K562 (cell line): Measurements from ENCODE around the gene CHD5.

ENCODE experiments used
- CC2D1A ChIP-seq: fragments of 450-650 bp; IDR thresholded peaks from 2 replicates; pipeline ENCODE4 v1.6.1; 2017; ENCODE audit warnings: mild to moderate bottlenecking
- CEBPB ChIP-seq: fragments of 450-650 bp; IDR thresholded peaks from 2 replicates; pipeline ENCODE4 v1.6.1; 2016; ENCODE audit warnings: missing genetic modification characterization, missing compliant biosample characterization
- EP300 ChIP-seq: IDR thresholded peaks from 2 replicates; pipeline ENCODE4 v1.6.1; 2012; ENCODE audit warnings: low read length, improper control_type of control experiment
- HIVEP1 ChIP-seq: fragments of 250-450 bp; sonication (Bioruptor Pico); IDR thresholded peaks from 2 replicates; pipeline ENCODE4 v1.4.0; 2020; ENCODE audit warnings: mild to moderate bottlenecking
- POLR2G ChIP-seq: fragments of 200-400 bp; formaldehyde crosslinking; IDR thresholded peaks from 2 replicates; pipeline ENCODE4 v1.6.1; 2017; ENCODE audit warnings: low read depth, mild to moderate bottlenecking, antibody characterized with exemption, low read length, moderate library complexity
- TF ChIP-seq, protein P1 (sequence below): fragments of 450-650 bp; IDR thresholded peaks from 2 replicates; pipeline ENCODE4 v1.6.1; 2016; ENCODE audit warnings: borderline replicate concordance
- TF ChIP-seq, protein P2 (sequence below), 2 experiments: fragments of 450-650 bp; formaldehyde crosslinking in 1 of 2; IDR thresholded peaks; 2 replicates each; pipeline versions ENCODE4 v1.4.0 to v1.6.1; 2014 to 2020; ENCODE audit warnings: mild to moderate bottlenecking in 2 of 2, borderline replicate concordance in 1 of 2, low read depth in 1 of 2

DNA sequence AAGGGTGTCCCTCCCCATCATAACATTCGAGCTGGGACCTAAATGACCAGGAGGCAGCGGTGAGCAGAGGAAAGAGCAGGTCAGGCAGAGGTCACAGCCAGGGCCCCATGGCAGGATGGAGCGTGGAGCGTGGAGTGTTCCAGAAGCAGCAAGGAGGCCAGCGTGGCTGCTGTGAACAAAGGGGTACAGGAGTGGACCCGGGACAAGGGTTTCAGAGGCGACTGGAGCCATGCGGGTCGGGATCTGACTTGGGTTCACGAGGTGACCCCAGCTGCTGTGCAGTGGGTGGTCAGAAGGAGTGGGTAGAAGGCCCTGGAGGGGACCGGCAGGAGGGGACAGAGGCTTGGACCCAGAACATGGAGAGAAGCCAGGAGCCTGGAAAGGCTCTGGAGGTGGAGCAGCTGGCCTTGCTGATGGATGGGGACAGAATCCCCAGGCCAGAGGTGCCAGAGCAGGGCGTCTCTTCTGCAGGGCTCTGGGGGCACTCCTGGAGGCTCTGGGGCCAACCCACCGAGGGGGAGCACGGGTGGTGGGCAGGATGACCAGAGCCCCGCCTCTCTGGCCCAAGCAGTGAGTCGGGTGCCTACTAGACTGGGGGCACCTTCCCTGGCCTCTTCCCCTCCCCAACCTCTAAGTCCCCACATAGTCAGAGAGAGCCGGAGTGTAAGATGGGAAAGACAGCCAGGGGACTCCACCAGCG, 2.3 kb downstream of the CHD5 start:
- TF ChIP-seq, protein P1, sequence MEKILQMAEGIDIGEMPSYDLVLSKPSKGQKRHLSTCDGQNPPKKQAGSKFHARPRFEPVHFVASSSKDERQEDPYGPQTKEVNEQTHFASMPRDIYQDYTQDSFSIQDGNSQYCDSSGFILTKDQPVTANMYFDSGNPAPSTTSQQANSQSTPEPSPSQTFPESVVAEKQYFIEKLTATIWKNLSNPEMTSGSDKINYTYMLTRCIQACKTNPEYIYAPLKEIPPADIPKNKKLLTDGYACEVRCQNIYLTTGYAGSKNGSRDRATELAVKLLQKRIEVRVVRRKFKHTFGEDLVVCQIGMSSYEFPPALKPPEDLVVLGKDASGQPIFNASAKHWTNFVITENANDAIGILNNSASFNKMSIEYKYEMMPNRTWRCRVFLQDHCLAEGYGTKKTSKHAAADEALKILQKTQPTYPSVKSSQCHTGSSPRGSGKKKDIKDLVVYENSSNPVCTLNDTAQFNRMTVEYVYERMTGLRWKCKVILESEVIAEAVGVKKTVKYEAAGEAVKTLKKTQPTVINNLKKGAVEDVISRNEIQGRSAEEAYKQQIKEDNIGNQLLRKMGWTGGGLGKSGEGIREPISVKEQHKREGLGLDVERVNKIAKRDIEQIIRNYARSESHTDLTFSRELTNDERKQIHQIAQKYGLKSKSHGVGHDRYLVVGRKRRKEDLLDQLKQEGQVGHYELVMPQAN, result no peak
- TF ChIP-seq CEBPB (tag), result no peak
- no peak for TF ChIP-seq EP300
- TF ChIP-seq POLR2G, result no peak
- TF ChIP-seq HIVEP1, result no peak
- TF ChIP-seq CC2D1A, result no peak
- TF ChIP-seq, protein P2, sequence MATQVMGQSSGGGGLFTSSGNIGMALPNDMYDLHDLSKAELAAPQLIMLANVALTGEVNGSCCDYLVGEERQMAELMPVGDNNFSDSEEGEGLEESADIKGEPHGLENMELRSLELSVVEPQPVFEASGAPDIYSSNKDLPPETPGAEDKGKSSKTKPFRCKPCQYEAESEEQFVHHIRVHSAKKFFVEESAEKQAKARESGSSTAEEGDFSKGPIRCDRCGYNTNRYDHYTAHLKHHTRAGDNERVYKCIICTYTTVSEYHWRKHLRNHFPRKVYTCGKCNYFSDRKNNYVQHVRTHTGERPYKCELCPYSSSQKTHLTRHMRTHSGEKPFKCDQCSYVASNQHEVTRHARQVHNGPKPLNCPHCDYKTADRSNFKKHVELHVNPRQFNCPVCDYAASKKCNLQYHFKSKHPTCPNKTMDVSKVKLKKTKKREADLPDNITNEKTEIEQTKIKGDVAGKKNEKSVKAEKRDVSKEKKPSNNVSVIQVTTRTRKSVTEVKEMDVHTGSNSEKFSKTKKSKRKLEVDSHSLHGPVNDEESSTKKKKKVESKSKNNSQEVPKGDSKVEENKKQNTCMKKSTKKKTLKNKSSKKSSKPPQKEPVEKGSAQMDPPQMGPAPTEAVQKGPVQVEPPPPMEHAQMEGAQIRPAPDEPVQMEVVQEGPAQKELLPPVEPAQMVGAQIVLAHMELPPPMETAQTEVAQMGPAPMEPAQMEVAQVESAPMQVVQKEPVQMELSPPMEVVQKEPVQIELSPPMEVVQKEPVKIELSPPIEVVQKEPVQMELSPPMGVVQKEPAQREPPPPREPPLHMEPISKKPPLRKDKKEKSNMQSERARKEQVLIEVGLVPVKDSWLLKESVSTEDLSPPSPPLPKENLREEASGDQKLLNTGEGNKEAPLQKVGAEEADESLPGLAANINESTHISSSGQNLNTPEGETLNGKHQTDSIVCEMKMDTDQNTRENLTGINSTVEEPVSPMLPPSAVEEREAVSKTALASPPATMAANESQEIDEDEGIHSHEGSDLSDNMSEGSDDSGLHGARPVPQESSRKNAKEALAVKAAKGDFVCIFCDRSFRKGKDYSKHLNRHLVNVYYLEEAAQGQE (IDR thresholded peaks at IDR 0.05; ENCODE audit: borderline replicate concordance), result no peak
- TF ChIP-seq, protein P2 (CRISPR knock-in tag; IDR thresholded peaks at IDR 0.05; ENCODE audit: low read depth), result no peak
